Measurements from ENCODE around the gene DICER1. TPM values are rescaled to one million over a fixed set of nuclear protein-coding genes. Genes with fewer than 3 reads are reported as not detected.
A peak's percentile ranks its signal among the peaks of the same experiment; 100 is the strongest.

Gene DICER1
- total RNA-seq, 1 donor from 2014 or later, result 103 TPM

DNA sequence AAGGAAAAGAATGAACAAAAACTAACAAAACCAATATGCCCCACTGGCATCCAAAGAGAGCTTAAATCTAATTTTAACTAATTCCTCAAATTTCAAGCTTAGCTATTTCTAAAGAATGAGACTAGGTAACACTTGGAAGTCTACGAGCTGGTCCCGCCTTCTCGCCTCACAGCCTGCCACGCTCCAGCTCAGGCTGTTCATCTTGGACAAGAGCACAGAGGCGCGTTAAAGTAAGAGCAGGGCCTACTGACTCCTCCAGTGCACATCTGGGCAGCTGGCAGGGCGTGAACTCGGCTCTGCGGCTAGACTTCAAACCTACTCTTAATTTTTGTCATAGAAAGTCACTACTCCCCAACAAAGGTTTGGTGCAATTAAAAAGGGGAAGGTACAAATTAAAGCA is 64.6 kb downstream of the DICER1 start:
- no peak overlapping the region for H3K27ac Mint-ChIP-seq (ENCODE audit: unreplicated experiment)

DNA sequence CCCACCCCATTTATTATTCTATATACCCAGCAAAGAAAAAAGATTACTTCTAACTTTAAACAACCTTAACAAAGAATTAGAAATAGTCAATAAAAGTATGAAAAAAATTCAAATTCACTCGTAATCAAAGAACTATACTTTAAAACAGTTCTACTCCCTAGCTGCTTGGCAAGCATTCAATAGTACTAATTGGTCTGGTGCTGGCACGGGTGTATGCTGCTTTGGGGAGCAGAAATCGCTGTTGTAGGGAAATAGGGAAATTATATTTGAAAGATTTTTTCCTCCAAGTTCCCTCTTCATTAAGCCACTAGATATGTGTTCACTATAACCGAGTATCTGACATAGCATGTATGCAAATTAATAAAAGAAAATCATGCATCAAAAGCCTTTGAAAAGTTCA is 65.7 kb downstream of the DICER1 start:
- Mint-ChIP-seq H3K27ac (ENCODE audit: unreplicated experiment) (no peak overlapping the region), H3K4me1 (ENCODE audit: low read depth, unreplicated experiment) (peaks cover 7% of the 10 kb centered on the region), H3K36me3 (ENCODE audit: low read depth, unreplicated experiment) (peaks cover 11% of the 10 kb centered on the region), H3K27me3 (ENCODE audit: low read depth, unreplicated experiment) (no peaks in the 10 kb centered on the region), H3K4me3 (ENCODE audit: unreplicated experiment) (no peak overlapping the region), H3K9me3 (ENCODE audit: unreplicated experiment) (no peaks in the 10 kb centered on the region)
- no peaks in the 10 kb centered on the region for H3K27me3 ChIP-seq (ENCODE audit: insufficient read depth, low read length)
- no peak for DNase-seq (ENCODE audit: low read depth)
- peaks cover 32% of the 10 kb centered on the region for H3K36me3 ChIP-seq (ENCODE audit: insufficient read depth, low read length)
- H2AFZ ChIP-seq (ENCODE audit: low read depth, low read length), result no peak overlapping the region
- H4K20me1 ChIP-seq (ENCODE audit: insufficient read depth, low read length), result peaks cover 8% of the 10 kb centered on the region
- H3K79me2 ChIP-seq (ENCODE audit: insufficient read depth, low read length), result peaks cover 4% of the 10 kb centered on the region
- FAIRE-seq, result no peak
- H3K27ac ChIP-seq (ENCODE audit: low read depth, low read length), result no peak overlapping the region
- no peak for TF ChIP-seq EZH2 (IDR thresholded peaks at IDR 0.05; ENCODE audit: insufficient read depth, low read length)
- TF ChIP-seq, protein P1, sequence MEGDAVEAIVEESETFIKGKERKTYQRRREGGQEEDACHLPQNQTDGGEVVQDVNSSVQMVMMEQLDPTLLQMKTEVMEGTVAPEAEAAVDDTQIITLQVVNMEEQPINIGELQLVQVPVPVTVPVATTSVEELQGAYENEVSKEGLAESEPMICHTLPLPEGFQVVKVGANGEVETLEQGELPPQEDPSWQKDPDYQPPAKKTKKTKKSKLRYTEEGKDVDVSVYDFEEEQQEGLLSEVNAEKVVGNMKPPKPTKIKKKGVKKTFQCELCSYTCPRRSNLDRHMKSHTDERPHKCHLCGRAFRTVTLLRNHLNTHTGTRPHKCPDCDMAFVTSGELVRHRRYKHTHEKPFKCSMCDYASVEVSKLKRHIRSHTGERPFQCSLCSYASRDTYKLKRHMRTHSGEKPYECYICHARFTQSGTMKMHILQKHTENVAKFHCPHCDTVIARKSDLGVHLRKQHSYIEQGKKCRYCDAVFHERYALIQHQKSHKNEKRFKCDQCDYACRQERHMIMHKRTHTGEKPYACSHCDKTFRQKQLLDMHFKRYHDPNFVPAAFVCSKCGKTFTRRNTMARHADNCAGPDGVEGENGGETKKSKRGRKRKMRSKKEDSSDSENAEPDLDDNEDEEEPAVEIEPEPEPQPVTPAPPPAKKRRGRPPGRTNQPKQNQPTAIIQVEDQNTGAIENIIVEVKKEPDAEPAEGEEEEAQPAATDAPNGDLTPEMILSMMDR (IDR thresholded peaks at IDR 0.05; ENCODE audit: insufficient read depth, low read depth, low read length), result no peak
- H3K4me1 ChIP-seq (ENCODE audit: insufficient read depth, low read length), result no peaks in the 10 kb centered on the region
- H3K4me3 ChIP-seq (ENCODE audit: insufficient read depth, low read depth, low read length), result no peak overlapping the region
- no peak overlapping the region for H3K9ac ChIP-seq (ENCODE audit: low read length)
- no peaks in the 10 kb centered on the region for H3K9me3 ChIP-seq (ENCODE audit: insufficient read depth, low read depth, low read length)
- no peak overlapping the region for H3K4me2 ChIP-seq (ENCODE audit: low read length)

More for the DNA sequence above, 64.6 kb downstream of the DICER1 start:
- Mint-ChIP-seq H3K36me3 (ENCODE audit: low read depth, unreplicated experiment) (peaks cover 11% of the 10 kb centered on the region), H3K27me3 (ENCODE audit: low read depth, unreplicated experiment) (no peaks in the 10 kb centered on the region), H3K4me1 (ENCODE audit: low read depth, unreplicated experiment) (peaks cover 7% of the 10 kb centered on the region), H3K9me3 (ENCODE audit: unreplicated experiment) (no peaks in the 10 kb centered on the region), H3K4me3 (ENCODE audit: unreplicated experiment) (no peak overlapping the region)
- H3K9ac ChIP-seq (ENCODE audit: low read length), result no peak overlapping the region
- H3K79me2 ChIP-seq (ENCODE audit: insufficient read depth, low read length), result peaks cover 4% of the 10 kb centered on the region
- FAIRE-seq (peak; percentile 23), DNase-seq (ENCODE audit: low read depth) (no peak)
- H3K27me3 ChIP-seq (ENCODE audit: insufficient read depth, low read length), result no peaks in the 10 kb centered on the region
- H3K4me2 ChIP-seq (ENCODE audit: low read length), result no peak overlapping the region
- no peak overlapping the region for H3K27ac ChIP-seq (ENCODE audit: low read depth, low read length)
- H3K36me3 ChIP-seq (ENCODE audit: insufficient read depth, low read length), result peaks cover 32% of the 10 kb centered on the region
- H3K4me3 ChIP-seq (ENCODE audit: insufficient read depth, low read depth, low read length), result no peak overlapping the region
- H3K4me1 ChIP-seq (ENCODE audit: insufficient read depth, low read length), result no peaks in the 10 kb centered on the region
- peaks cover 8% of the 10 kb centered on the region for H4K20me1 ChIP-seq (ENCODE audit: insufficient read depth, low read length)
- no peaks in the 10 kb centered on the region for H3K9me3 ChIP-seq (ENCODE audit: insufficient read depth, low read depth, low read length)
- no peak overlapping the region for H2AFZ ChIP-seq (ENCODE audit: low read depth, low read length)
- no peak for TF ChIP-seq EZH2 (IDR thresholded peaks at IDR 0.05; ENCODE audit: insufficient read depth, low read length)
- TF ChIP-seq, protein P1 (IDR thresholded peaks at IDR 0.05; ENCODE audit: insufficient read depth, low read depth, low read length), result no peak

DNA sequence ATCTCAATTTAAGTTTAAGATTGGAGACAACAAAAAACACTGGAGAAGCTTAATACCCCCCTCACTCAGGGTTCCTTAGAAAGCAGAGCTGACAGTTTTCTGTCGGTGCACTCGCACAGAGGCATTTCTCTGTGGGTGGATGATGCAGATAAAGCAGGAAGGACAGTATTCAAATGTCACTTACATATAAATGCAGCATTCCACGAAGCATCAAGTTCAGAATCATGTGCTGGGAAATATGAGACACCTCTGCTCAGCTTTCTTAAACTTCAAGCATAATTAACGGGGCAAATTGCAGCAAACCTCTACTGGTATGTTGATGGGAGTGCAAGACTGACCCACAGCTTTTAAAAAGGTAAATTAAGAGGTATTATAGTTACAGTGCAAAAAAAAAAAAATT is 68.7 kb downstream of the DICER1 start:
- Histone ChIP-seq H3K4me2 (ENCODE audit: low read length) (no peak overlapping the region), H3K79me2 (ENCODE audit: insufficient read depth, low read length) (no peaks in the 10 kb centered on the region), H3K36me3 (ENCODE audit: insufficient read depth, low read length) (peaks cover 29% of the 10 kb centered on the region), H3K4me1 (ENCODE audit: insufficient read depth, low read length) (no peaks in the 10 kb centered on the region), H3K27ac (ENCODE audit: low read depth, low read length) (no peak overlapping the region), H4K20me1 (ENCODE audit: insufficient read depth, low read length) (no peaks in the 10 kb centered on the region), H2AFZ (ENCODE audit: low read depth, low read length) (no peak overlapping the region), H3K9ac (ENCODE audit: low read length) (no peak overlapping the region), H3K4me3 (ENCODE audit: insufficient read depth, low read depth, low read length) (no peak overlapping the region), H3K27me3 (ENCODE audit: insufficient read depth, low read length) (no peaks in the 10 kb centered on the region), H3K9me3 (ENCODE audit: insufficient read depth, low read depth, low read length) (no peaks in the 10 kb centered on the region)
- H3K9me3 Mint-ChIP-seq (ENCODE audit: unreplicated experiment), result peaks cover 2% of the 10 kb centered on the region
- DNase-seq (ENCODE audit: low read depth) (no peak), FAIRE-seq (no peak)
- peak overlapping the region; percentile 62 for H3K27ac Mint-ChIP-seq (ENCODE audit: unreplicated experiment)
- H3K27me3 Mint-ChIP-seq (ENCODE audit: low read depth, unreplicated experiment), result no peaks in the 10 kb centered on the region
- H3K4me1 Mint-ChIP-seq (ENCODE audit: low read depth, unreplicated experiment), result peaks cover 10% of the 10 kb centered on the region
- TF ChIP-seq, protein P1 (IDR thresholded peaks at IDR 0.05; ENCODE audit: insufficient read depth, low read depth, low read length), result no peak
- no peak for TF ChIP-seq EZH2 (IDR thresholded peaks at IDR 0.05; ENCODE audit: insufficient read depth, low read length)
- H3K36me3 Mint-ChIP-seq (ENCODE audit: low read depth, unreplicated experiment), result peaks cover 15% of the 10 kb centered on the region
- no peak overlapping the region for H3K4me3 Mint-ChIP-seq (ENCODE audit: unreplicated experiment)

Data from astrocyte (in vitro differentiated cells and primary cell).